Activated naive CD4-positive, alpha-beta T cell treated with anti-CD3 and anti-CD28 coated beads, Interleukin-2, amount 50 U/mL, for 72 hours (primary cell): ENCODE results near the gene TCEAL4. TPM values are rescaled to one million over a fixed set of nuclear protein-coding genes. Genes with fewer than 3 reads are reported as not detected.

Source experiments
- ATAC-seq, 2 donors: fragments of 150-1000 bp; cut with Tn5 transposase; 2 replicates each; pipeline ENCODE4 v1.10.0; 2021; ENCODE audit warnings: mild to moderate bottlenecking in 2 of 2, moderate library complexity in 2 of 2
- DNase-seq, 2 donors: peaks; one replicate each; pipeline ENCODE4 v3.0.0; 2021 to 2022; ENCODE audit warnings: low spot score in 2 of 2
- H3K27ac Mint-ChIP-seq, 2 donors: one replicate each; pipeline ENCODE4 v1.8.0; 2022; ENCODE audit warnings: mild to moderate bottlenecking in 2 of 2, mixed read lengths in 2 of 2
- H3K36me3 Mint-ChIP-seq, 2 donors: one replicate each; pipeline ENCODE4 v1.8.0; 2022; ENCODE audit warnings: mixed read lengths in 2 of 2
- H3K9me3 Mint-ChIP-seq, 2 donors: one replicate each; pipeline ENCODE4 v1.8.0; 2022; ENCODE audit warnings: mixed read lengths in 2 of 2
- total RNA-seq, 2 donors: library from RNA; stranded (reverse); gene quantifications; one replicate each; pipeline ENCODE4 v1.2.3, GENCODE V29; 2022

TCEAL4 gene
- total RNA-seq, 2 donors from 2014 or later: 18.5 to 19.0 TPM

DNA sequence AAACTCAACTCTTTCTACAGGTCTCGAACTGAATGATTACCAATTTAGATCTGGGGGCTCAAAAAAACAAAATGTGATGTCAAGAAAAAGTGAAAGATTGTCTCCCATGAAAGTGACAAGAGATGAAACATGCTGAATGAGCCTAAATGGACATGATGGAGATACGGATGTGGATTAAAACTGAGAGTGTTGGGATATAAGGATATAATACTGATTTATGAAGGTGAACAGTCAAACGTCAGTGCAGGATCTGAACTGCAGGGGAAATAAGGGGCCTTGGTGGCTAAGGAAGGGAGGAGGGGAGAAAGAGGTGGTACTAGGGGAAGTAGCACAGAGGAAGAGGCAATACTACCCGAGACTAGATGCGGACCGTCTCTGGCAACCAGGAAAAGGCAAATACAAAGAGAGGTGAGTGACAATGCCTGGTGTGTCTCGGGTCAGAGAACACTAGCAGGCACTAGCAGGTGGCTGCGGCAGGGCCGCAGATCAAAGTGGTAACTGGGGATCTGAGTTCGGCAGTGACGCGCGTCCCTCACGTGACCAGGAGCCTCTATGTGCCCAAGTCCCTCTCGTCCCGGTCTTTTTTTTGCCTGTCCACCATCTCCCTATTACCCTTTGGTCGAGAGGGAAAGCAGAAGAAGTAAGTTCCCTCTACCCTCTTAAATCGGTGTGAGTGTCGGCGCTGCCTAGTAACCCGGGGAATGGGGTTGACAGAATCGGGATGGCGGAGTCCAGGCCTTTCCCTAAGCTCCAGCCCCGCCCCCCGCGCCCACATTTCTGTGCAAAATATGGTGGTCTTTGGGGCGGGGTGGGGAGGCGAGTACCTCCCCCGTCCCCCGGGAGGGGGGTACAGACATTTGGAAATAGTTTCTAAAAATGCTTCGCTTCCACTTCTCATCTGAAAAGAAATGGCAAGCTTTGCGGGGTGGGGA is 43.3 kb downstream of the TCEAL4 start, which contains the start of gene TCEAL1:
TCEAL1 (plus strand) TSS at position 590 of the 932 bp plus-strand sequence. CDS start 942 bp downstream, outside the sequence.
- DNase-seq (peak; percentile 11 to 62), ATAC-seq (peak; percentile 74 to 87)
- no peaks in the 10 kb centered on the region for H3K9me3 Mint-ChIP-seq
- H3K27ac Mint-ChIP-seq: peak within 1 kb of the TSS; percentile 27 to 93
- H3K36me3 Mint-ChIP-seq: peaks cover 0 to 7% of the 10 kb centered on the region in 2 donors

DNA sequence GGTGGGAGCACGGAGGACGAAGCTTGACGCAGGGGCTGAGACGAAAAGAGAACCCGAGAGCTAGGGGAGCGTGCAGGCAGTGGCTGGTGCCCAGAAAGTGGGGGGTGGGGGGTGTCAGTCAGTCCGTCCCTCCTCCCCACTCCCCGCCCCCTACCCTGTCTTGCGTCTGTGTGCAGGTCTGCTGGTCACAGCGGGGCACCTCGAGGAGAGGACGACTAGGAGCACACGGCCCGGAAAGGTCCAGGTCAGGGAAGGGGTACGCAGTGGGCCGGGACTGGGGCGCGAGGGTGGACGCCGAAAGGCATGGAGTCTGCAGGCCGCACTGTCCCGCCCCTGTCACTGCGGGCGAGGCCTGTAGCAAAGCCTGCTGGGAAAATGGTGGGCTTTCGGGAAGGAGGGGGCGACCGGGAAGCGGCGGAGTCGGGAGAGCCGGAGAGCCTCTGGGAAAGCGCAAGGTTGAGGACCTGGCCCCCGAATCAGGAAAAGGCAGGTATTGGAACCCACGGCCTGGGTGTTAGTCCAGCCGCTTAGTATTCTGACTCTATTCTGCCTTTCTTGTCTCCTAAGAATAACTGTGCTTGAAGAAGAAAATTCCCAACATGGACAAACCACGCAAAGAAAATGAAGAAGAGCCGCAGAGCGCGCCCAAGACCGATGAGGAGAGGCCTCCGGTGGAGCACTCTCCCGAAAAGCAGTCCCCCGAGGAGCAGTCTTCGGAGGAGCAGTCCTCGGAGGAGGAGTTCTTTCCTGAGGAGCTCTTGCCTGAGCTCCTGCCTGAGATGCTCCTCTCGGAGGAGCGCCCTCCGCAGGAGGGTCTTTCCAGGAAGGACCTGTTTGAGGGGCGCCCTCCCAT is 44.2 kb downstream of the TCEAL4 start:
- peak overlapping the region; percentile 27 to 93 for H3K27ac Mint-ChIP-seq
- H3K9me3 Mint-ChIP-seq: no peaks in the 10 kb centered on the region
- DNase-seq (peak in 1 of 2 donors; percentile 5), ATAC-seq (peak; percentile 53 to 67)
- peaks cover 0 to 7% of the 10 kb centered on the region in 2 donors for H3K36me3 Mint-ChIP-seq

DNA sequence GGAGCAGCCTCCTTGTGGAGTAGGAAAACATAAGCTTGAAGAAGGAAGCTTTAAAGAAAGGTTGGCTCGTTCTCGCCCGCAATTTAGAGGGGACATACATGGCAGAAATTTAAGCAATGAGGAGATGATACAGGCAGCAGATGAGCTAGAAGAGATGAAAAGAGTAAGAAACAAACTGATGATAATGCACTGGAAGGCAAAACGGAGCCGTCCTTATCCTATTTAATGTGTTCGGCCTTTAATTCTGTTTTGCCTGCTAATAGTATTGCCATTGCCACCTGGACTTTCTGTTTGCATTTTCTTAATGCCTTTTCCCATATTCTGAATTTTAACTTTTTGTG is 44.8 kb downstream of the TCEAL4 start:
- DNase-seq: no peak
- H3K9me3 Mint-ChIP-seq: no peaks in the 10 kb centered on the region
- H3K36me3 Mint-ChIP-seq: peaks cover 0 to 7% of the 10 kb centered on the region in 2 donors
- peak overlapping the region in 1 of 2 donors; percentile 93 for H3K27ac Mint-ChIP-seq
- no peak for ATAC-seq

DNA sequence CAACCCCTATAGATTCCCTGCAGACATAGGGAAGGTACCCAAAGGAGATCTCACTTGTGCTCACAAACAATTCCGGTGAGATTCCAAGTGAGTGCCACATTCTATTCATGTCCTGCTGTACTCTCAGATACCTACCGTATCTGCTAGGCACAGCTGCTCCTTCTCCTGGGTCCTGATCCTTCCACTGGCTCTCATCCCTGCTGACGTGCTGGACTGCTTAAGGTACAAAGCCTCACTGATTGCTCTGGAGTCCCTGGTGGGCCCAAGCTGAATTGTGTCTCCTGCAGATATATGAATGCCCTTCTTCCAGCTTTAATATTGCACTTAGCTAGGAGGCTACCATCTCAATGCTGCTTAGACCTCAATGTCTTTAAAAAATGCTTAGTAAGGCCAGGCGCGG is 45.8 kb downstream of the TCEAL4 start:
- H3K36me3 Mint-ChIP-seq: peaks cover 0 to 7% of the 10 kb centered on the region in 2 donors
- DNase-seq (no peak), ATAC-seq (no peak)
- H3K9me3 Mint-ChIP-seq: no peaks in the 10 kb centered on the region
- H3K27ac Mint-ChIP-seq: no peak overlapping the region

DNA sequence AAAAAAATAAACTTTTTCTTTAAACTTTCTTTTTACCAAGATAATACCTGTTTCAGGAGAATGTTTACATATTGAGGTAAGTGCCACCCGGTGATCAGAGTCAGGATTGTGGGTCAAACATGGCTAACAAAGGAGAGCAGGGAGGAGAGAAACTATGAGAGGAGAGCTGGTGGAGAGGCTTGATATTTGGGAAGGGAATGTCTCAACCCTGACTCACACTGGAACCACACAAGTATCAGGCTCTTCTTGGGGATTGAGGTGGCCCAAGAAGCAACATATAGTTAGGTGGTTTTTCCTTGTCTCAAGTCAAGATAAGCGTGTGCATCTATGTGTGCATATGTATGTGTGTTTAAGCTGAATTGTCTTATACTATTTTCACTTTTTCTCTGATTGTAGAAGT is 50.1 kb downstream of the TCEAL4 start:
- H3K9me3 Mint-ChIP-seq: no peaks in the 10 kb centered on the region
- no peaks in the 10 kb centered on the region for H3K36me3 Mint-ChIP-seq
- DNase-seq: no peak
- no peak for ATAC-seq
- H3K27ac Mint-ChIP-seq: no peak overlapping the region

Other genes with a start within 250 kb of the TCEAL4 start
- 1 to 10 TPM in 1 of 2 donors, under 1 TPM in 1; 0.80 to 3.2 TPM for gene TCEAL9, start 229.0 kb upstream of the TCEAL4 start, total RNA-seq
- gene BEX3, start 209.0 kb upstream of the TCEAL4 start, total RNA-seq: 10 to 100 TPM in 1 of 2 donors, 1 to 10 TPM in 1; 6.0 to 36.8 TPM
- gene RAB40A, start 66.0 kb upstream of the TCEAL4 start, total RNA-seq: under 1 TPM; 0.14 to 0.68 TPM
- gene TCEAL3, start 22.4 kb downstream of the TCEAL4 start, total RNA-seq: 1 to 10 TPM; 4.8 to 8.7 TPM
- 10 to 100 TPM in 1 of 2 donors, 1 to 10 TPM in 1; 7.4 to 11.4 TPM for gene TCEAL1, start 43.5 kb downstream of the TCEAL4 start, total RNA-seq
- gene MORF4L2, start 101.2 kb downstream of the TCEAL4 start, total RNA-seq: 100 to 1,000 TPM; 214 to 234 TPM
- gene TMEM31, start 125.4 kb downstream of the TCEAL4 start, total RNA-seq: 1 to 10 TPM in 1 of 2 donors, under 1 TPM in 1; 0.49 to 1.0 TPM
- not detected for gene PLP1, start 191.3 kb downstream of the TCEAL4 start, total RNA-seq
- gene RAB9B, start 246.7 kb downstream of the TCEAL4 start, total RNA-seq: under 1 TPM; 0.41 to 0.95 TPM